IMR-90 (cell line): ENCODE results near the gene SEPTIN5. TPM values are rescaled to one million over a fixed set of nuclear protein-coding genes. Genes with fewer than 3 reads are reported as not detected.

Experiments used
- ATAC-seq: fragments of 200-7000 bp; cut with Tn5 transposase; 2 replicates; pipeline ENCODE4 v1.9.1; 2020; ENCODE audit warnings: low read depth, mild to moderate bottlenecking, moderate library complexity
- BruUV-seq: library from RNA; stranded (reverse); fragments of 400-500 nt; replicated peaks from 2 replicates; lab custom pipeline; 2021; lab: Mats Ljungman, UMichigan
- CTCF ChIA-PET: fragments of 300-600 bp; formaldehyde crosslinking; extraction: SDS; loops from one replicate; lab custom pipeline; 2021; ENCODE audit warnings: antibody characterized with exemption; lab: Yijun Ruan, JAX
- POLR2A ChIA-PET: fragments of 300-600 bp; sonication (Branson Sonifier 250); formaldehyde crosslinking; loops from one replicate; lab custom pipeline; 2022; ENCODE audit warnings: antibody characterized with exemption; ENCODE audit not compliant: unreplicated experiment; lab: Charles Lee
- DNase-seq: peaks from one replicate; pipeline ENCODE4 v3.0.0; 2013
- H2AFZ ChIP-seq: replicated peaks from 2 replicates; pipeline ENCODE3; 2013; ENCODE audit warnings: low read length, mild to moderate bottlenecking; ENCODE audit not compliant: poor library complexity
- H2AK5ac ChIP-seq: 2 replicates; pipeline ENCODE4 v1.6.1; 2013; ENCODE audit warnings: low read depth, low read length, inconsistent platforms
- H2AK9ac ChIP-seq: replicated peaks from 2 replicates; pipeline ENCODE3; 2013; ENCODE audit warnings: mild to moderate bottlenecking, low read depth, low read length, moderate library complexity; ENCODE audit not compliant: poor library complexity
- H2BK120ac ChIP-seq: 2 replicates; pipeline ENCODE4 v1.6.1; 2013; ENCODE audit warnings: low read depth, low read length, inconsistent platforms
- H2BK15ac ChIP-seq: 3 replicates; pipeline ENCODE4 v1.6.1; 2013; ENCODE audit warnings: low read depth, low read length, inconsistent platforms
- H2BK20ac ChIP-seq: 2 replicates; pipeline ENCODE4 v1.6.1; 2013; ENCODE audit warnings: low read depth, mild to moderate bottlenecking, inconsistent platforms, low read length, moderate library complexity
- H2BK5ac ChIP-seq: 2 replicates; pipeline ENCODE4 v1.6.1; 2013; ENCODE audit warnings: mild to moderate bottlenecking, low read depth, low read length, inconsistent platforms; ENCODE audit not compliant: poor library complexity, severe bottlenecking
- H3K14ac ChIP-seq: replicated peaks from 2 replicates; pipeline ENCODE4 v1.6.1; 2013; ENCODE audit warnings: low read depth, low read length, inconsistent platforms
- H3K18ac ChIP-seq: 2 replicates; pipeline ENCODE4 v1.6.1; 2013; ENCODE audit warnings: low read depth, low read length, control low read depth
- H3K23ac ChIP-seq: 2 replicates; pipeline ENCODE4 v1.6.1; 2013; ENCODE audit warnings: low read depth, low read length, inconsistent platforms
- H3K27ac ChIP-seq: 2 replicates; pipeline ENCODE4 v1.5.1; 2013; ENCODE audit warnings: mild to moderate bottlenecking, control low read depth, low read length; ENCODE audit not compliant: insufficient read depth
- H3K27me3 ChIP-seq: 2 replicates; pipeline ENCODE4 v1.6.1; 2013; ENCODE audit warnings: low read length; ENCODE audit not compliant: control insufficient read depth, insufficient read depth
- H3K36me3 ChIP-seq: 2 replicates; pipeline ENCODE4 v1.6.1; 2013; ENCODE audit warnings: low read length, mixed read lengths; ENCODE audit not compliant: control insufficient read depth, insufficient read depth
- H3K4ac ChIP-seq: 2 replicates; pipeline ENCODE4 v1.6.1; 2013; ENCODE audit warnings: low read depth, low read length, inconsistent platforms
- H3K4me1 ChIP-seq: 2 replicates; pipeline ENCODE4 v1.6.1; 2013; ENCODE audit warnings: low read length, mixed read lengths; ENCODE audit not compliant: control insufficient read depth, insufficient read depth
- H3K4me2 ChIP-seq: 2 replicates; pipeline ENCODE4 v1.6.1; 2013; ENCODE audit warnings: low read depth, mild to moderate bottlenecking, control low read depth, low read length, moderate library complexity
- H3K4me3 ChIP-seq: 2 replicates; pipeline ENCODE4 v1.5.1; 2013; ENCODE audit warnings: low read depth, mild to moderate bottlenecking, control low read depth, low read length, moderate library complexity; ENCODE audit not compliant: insufficient read depth
- H3K56ac ChIP-seq: 2 replicates; pipeline ENCODE4 v1.6.1; 2013; ENCODE audit warnings: low read length, inconsistent platforms; ENCODE audit not compliant: insufficient read depth; ENCODE audit errors: extremely low read depth
- H3K79me1 ChIP-seq, 2 experiments: 2 replicates each; pipeline ENCODE4 v1.6.1; 2013; ENCODE audit warnings: low read length in 2 of 2, inconsistent platforms in 1 of 2, low read depth in 1 of 2
- H3K9ac ChIP-seq: 2 replicates; pipeline ENCODE4 v1.6.1; 2013; ENCODE audit warnings: low read depth, low read length, control low read depth
- H3K9me1 ChIP-seq: 2 replicates; pipeline ENCODE4 v1.6.1; 2013; ENCODE audit warnings: low read length, inconsistent platforms; ENCODE audit not compliant: insufficient read depth
- H3K9me3 ChIP-seq: 2 replicates; pipeline ENCODE4 v1.6.1; 2013; ENCODE audit warnings: low read length; ENCODE audit not compliant: control insufficient read depth, insufficient read depth
- H4K20me1 ChIP-seq: 2 replicates; pipeline ENCODE4 v1.6.1; 2013; ENCODE audit warnings: low read length, inconsistent platforms; ENCODE audit not compliant: insufficient read depth
- H4K5ac ChIP-seq: 2 replicates; pipeline ENCODE4 v1.6.1; 2013; ENCODE audit warnings: mild to moderate bottlenecking, low read depth, low read length, control low read depth
- H4K8ac ChIP-seq, 2 experiments: 2 replicates each; pipeline ENCODE4 v1.6.1; 2013; ENCODE audit warnings: low read depth in 2 of 2, low read length in 2 of 2, control low read depth in 1 of 2, inconsistent platforms in 1 of 2
- H4K91ac ChIP-seq: 2 replicates; pipeline ENCODE4 v1.6.1; 2013; ENCODE audit warnings: low read depth, low read length, inconsistent platforms; ENCODE audit not compliant: insufficient read depth
- CTCF ChIP-seq: conservative IDR thresholded peaks from 2 replicates; pipeline ENCODE4 v1.5.1; 2012; ENCODE audit warnings: mild to moderate bottlenecking, low read depth, low read length, improper control_type of control experiment
- ELK1 ChIP-seq: fragments of 150-350 bp; IDR thresholded peaks from 2 replicates; pipeline ENCODE4 v1.6.1; 2016; ENCODE audit warnings: low read depth, mild to moderate bottlenecking, low read length, moderate library complexity, borderline replicate concordance
- MAFK ChIP-seq: IDR thresholded peaks from 2 replicates; pipeline ENCODE4 v1.6.1; 2012; ENCODE audit warnings: low read depth, low read length, improper control_type of control experiment
- MAZ ChIP-seq: IDR thresholded peaks from 2 replicates; pipeline ENCODE4 v1.6.1; 2012; ENCODE audit warnings: low read depth, mild to moderate bottlenecking, low read length, improper control_type of control experiment, moderate library complexity, borderline replicate concordance
- MXI1 ChIP-seq: IDR thresholded peaks from 2 replicates; pipeline ENCODE4 v1.6.1; 2012; ENCODE audit warnings: low read depth, mild to moderate bottlenecking, low read length, moderate library complexity, borderline replicate concordance
- NFE2L2 ChIP-seq: fragments of 150-350 bp; IDR thresholded peaks from 2 replicates; pipeline ENCODE4 v1.6.1; 2016; ENCODE audit warnings: low read depth, mild to moderate bottlenecking, low read length
- POLR2A ChIP-seq: IDR thresholded peaks from 2 replicates; pipeline ENCODE4 v1.6.1; 2012; ENCODE audit warnings: mild to moderate bottlenecking, low read depth, low read length
- RCOR1 ChIP-seq: IDR thresholded peaks from 2 replicates; pipeline ENCODE4 v1.6.1; 2012; ENCODE audit warnings: mild to moderate bottlenecking, low read length, improper control_type of control experiment; ENCODE audit not compliant: insufficient replicate concordance
- RFX5 ChIP-seq: IDR thresholded peaks from 2 replicates; pipeline ENCODE4 v1.8.0; 2012; ENCODE audit warnings: low read depth, mild to moderate bottlenecking, low read length, moderate library complexity
- SMC3 ChIP-seq: fragments of 150-350 bp; IDR thresholded peaks from 2 replicates; pipeline ENCODE4 v1.6.1; 2016; ENCODE audit warnings: low read depth, mild to moderate bottlenecking, antibody characterized with exemption, low read length, moderate library complexity
- WGBS, 2 experiments: methylation state at CpG; one replicate each; pipeline versions ENCODE4 v1.1.5 to v1.1.7; 2013; ENCODE audit warnings: missing lambda C conversion rate in 2 of 2; ENCODE audit not compliant: insufficient read length in 1 of 2; ENCODE audit errors: extremely low coverage in 2 of 2; 5-methylcytosine and 5-hydroxymethylcytosine counted together
- dilution Hi-C: fragments of 300-500 bp; cut with HindIII; formaldehyde crosslinking; loops from one replicate; pipeline ENCODE4 v1.14.3; 2018; ENCODE audit warnings: low sequenced_read_pairs; ENCODE audit not compliant: unreplicated experiment
- in situ Hi-C: fragments of 300-500 bp; cut with MboI; formaldehyde crosslinking; loops from 3 replicates; pipeline ENCODE4 v1.14.3; 2019; ENCODE audit warnings: low sequenced_read_pairs, inconsistent platforms, mixed read lengths
- intact Hi-C: fragments of 100-400 bp; cut with micrococcal nuclease; formaldehyde crosslinking; loops from 2 replicates; pipeline ENCODE4 v1.10.0; 2022
- polyA plus RNA-seq, 3 experiments: library from polyadenylated mRNA; depleted of rRNA; stranded (reverse); fragments of >200 nt; gene quantifications; 2 replicates each; pipeline ENCODE4 v1.2.3, GENCODE V29; 2012; ENCODE audit warnings: low replicate concordance in 1 of 3
- total RNA-seq: library from RNA; depleted of rRNA; stranded (reverse); fragments of >200 nt; gene quantifications from 2 replicates; pipeline ENCODE4 v1.2.3, GENCODE V29; 2012

The SEPTIN5 gene
- total and polyA plus RNA-seq, 2 of the 4 experiments (the other 2 are of a cell fraction) = 16.8 to 20.7 TPM

GRCh38 chr22:19664951-19665783 is 49.1 kb upstream of the SEPTIN5 start:
- H2AK5ac ChIP-seq = 0 out of 2 replicates have a peak overlapping the region, but pooled peaks have one; percentile 15
- in situ Hi-C loops = no loop called here
- no peaks in the 10 kb centered on the region; the same call in 1 of the 2 replicates for H3K27me3 ChIP-seq
- H2AK9ac ChIP-seq = no peak overlapping the region
- no peak overlapping the region for H2BK20ac ChIP-seq
- H2AFZ ChIP-seq = no peak overlapping the region
- no peak for TF ChIP-seq CTCF
- TF ChIP-seq MXI1 = no peak
- no peak for TF ChIP-seq MAFK
- no peak for TF ChIP-seq MAZ
- no peak for TF ChIP-seq SMC3
- TF ChIP-seq RFX5 = no peak
- no peak for TF ChIP-seq ELK1
- no peak for TF ChIP-seq NFE2L2
- TF ChIP-seq RCOR1 = no peak
- TF ChIP-seq POLR2A = no peak
- H3K9me1 ChIP-seq = 0 out of 2 replicates have a peak, but pooled peaks cover 6% of the 10 kb centered on the region
- no peak overlapping the region for H2BK5ac ChIP-seq
- no peaks in the 10 kb centered on the region for H4K20me1 ChIP-seq
- H3K79me1 ChIP-seq = no peaks in the 10 kb centered on the region
- H4K91ac ChIP-seq = no peak overlapping the region
- H2BK15ac ChIP-seq = no peak overlapping the region
- no peak overlapping the region for H3K9ac ChIP-seq
- peaks cover 2% of the 10 kb centered on the region for H3K9me3 ChIP-seq
- 0 out of 2 replicates have a peak overlapping the region, but pooled peaks have one; percentile 35 for H3K4ac ChIP-seq
- no TSS peak for BruUV-seq
- H3K14ac ChIP-seq = no peak overlapping the region
- ATAC-seq (no peak), DNase-seq (no peak)
- H3K23ac ChIP-seq = no peak overlapping the region
- CTCF ChIA-PET = interaction anchor here (0.9 kb wide), 1 partner anchor 9 kb away, joined by 3 read pairs; no protein-coding TSS in a partner anchor
- H2BK120ac ChIP-seq = peak overlapping the region; percentile 75
- WGBS, 2 experiments = 100% methylated on average over 4 of the region's 19 CpGs; no CpG with 5 or more reads in 1 of the 2 experiments
- no peak overlapping the region for H3K56ac ChIP-seq
- no peaks in the 10 kb centered on the region for H3K36me3 ChIP-seq
- dilution Hi-C loops = no loop called here
- POLR2A ChIA-PET = no interaction called here
- H4K5ac ChIP-seq = no peak overlapping the region
- H3K18ac ChIP-seq = no peak overlapping the region
- intact Hi-C loops = no loop called here
- no peak overlapping the region for H3K27ac ChIP-seq
- H3K4me3 ChIP-seq = no peak overlapping the region
- peaks cover 24% of the 10 kb centered on the region for H3K4me1 ChIP-seq
- H4K8ac ChIP-seq = no peak overlapping the region
- no peak overlapping the region for H3K4me2 ChIP-seq
